HCT116 (cell line): ENCODE measurements around the gene KANSL1. TPM values are rescaled to one million over a fixed set of nuclear protein-coding genes. Genes with fewer than 3 reads are reported as not detected.

ENCODE experiments used
- ATAC-seq: fragments of 200-7000 bp; cut with Tn5 transposase; 2 replicates; pipeline ENCODE4 v1.9.1; 2020; ENCODE audit warnings: mild to moderate bottlenecking, moderate library complexity
- BruUV-seq: library from RNA; stranded (reverse); fragments of 400-500 nt; replicated peaks from 2 replicates; lab custom pipeline; 2021; lab: Mats Ljungman, UMichigan
- CTCF ChIA-PET: fragments of 300-600 bp; sonication (Branson Sonifier 250); formaldehyde crosslinking; loops from one replicate; lab custom pipeline; 2021; ENCODE audit warnings: antibody characterized with exemption; lab: Charles Lee
- POLR2A ChIA-PET: fragments of 300-600, 350-600 bp; sonication (Branson Sonifier 250); formaldehyde crosslinking; loops from one replicate; lab custom pipeline; 2021; ENCODE audit warnings: antibody characterized with exemption; lab: Charles Lee
- RAD21 ChIA-PET, 2 experiments: fragments of 300-600 bp; sonication (Branson Sonifier 250); formaldehyde crosslinking; loops; one replicate each; lab custom pipeline; 2023; ENCODE audit warnings: low total read pairs in 2 of 2; ENCODE audit not compliant: uncharacterized antibody in 2 of 2, unreplicated experiment in 2 of 2, low non-redundant PET in 1 of 2; lab: Charles Lee
- DNase-seq: peaks from one replicate; pipeline ENCODE4 v3.0.0-alpha.2; 2010; ENCODE audit warnings: low read depth, low spot score
- H2AFZ ChIP-seq: fragments of 200-600 bp; shearing (Covaris generic), sonication (generic); 2 replicates; pipeline ENCODE4 v1.6.1; 2017; ENCODE audit warnings: low read depth, mixed run types, mixed read lengths, antibody characterized with exemption, low read length; ENCODE audit not compliant: poor library complexity, severe bottlenecking
- H3K27ac ChIP-seq: 2 replicates; pipeline ENCODE4 v1.5.1; 2012; ENCODE audit warnings: low read depth, low read length
- H3K27me3 ChIP-seq: fragments of 200-600 bp; sonication (generic); 2 replicates; pipeline ENCODE4 v1.6.1; 2016; ENCODE audit warnings: mixed run types, low read length, mixed read lengths; ENCODE audit not compliant: insufficient read depth
- H3K36me3 ChIP-seq, 2 experiments: fragments of 200-500 bp in 1 of 2; fragments of 200-600 bp in 1 of 2; sonication (Bioruptor generic) in 1 of 2; sonication (generic) in 1 of 2; 2 replicates each; pipeline versions ENCODE4 v1.5.1 to v1.6.1; 2014 to 2016; ENCODE audit warnings: low read length in 2 of 2, inconsistent platforms in 1 of 2, mixed read lengths in 1 of 2, mixed run types in 1 of 2; ENCODE audit not compliant: insufficient read depth in 2 of 2, control insufficient read depth in 1 of 2
- H3K4me1 ChIP-seq, 2 experiments: fragments of 200-600 bp in 1 of 2; sonication (generic) in 1 of 2; 2 replicates each; pipeline versions ENCODE4 v1.5.1 to v1.6.1; 2012 to 2017; ENCODE audit warnings: low read length in 2 of 2, inconsistent platforms in 1 of 2, mild to moderate bottlenecking in 1 of 2, mixed read lengths in 1 of 2, mixed run types in 1 of 2, moderate library complexity in 1 of 2; ENCODE audit not compliant: insufficient read depth in 2 of 2, control insufficient read depth in 1 of 2
- H3K4me2 ChIP-seq: fragments of 200-600 bp; sonication (generic); 2 replicates; pipeline ENCODE4 v1.6.1; 2017; ENCODE audit warnings: mixed run types, low read length, mixed read lengths
- H3K4me3 ChIP-seq, 2 experiments: fragments of 200-600 bp in 1 of 2; sonication (generic) in 1 of 2; replicated peaks in 1 of 2; 2 replicates each; pipeline ENCODE4 v1.5.1; 2011 to 2016; ENCODE audit warnings: low read length in 2 of 2, control low read depth in 1 of 2, low read depth in 1 of 2, mild to moderate bottlenecking in 1 of 2, mixed read lengths in 1 of 2, mixed run types in 1 of 2
- H3K79me2 ChIP-seq: fragments of 200-600 bp; sonication (generic); 2 replicates; pipeline ENCODE4 v1.6.1; 2017; ENCODE audit warnings: mild to moderate bottlenecking, mixed run types, low read length, moderate library complexity, mixed read lengths; ENCODE audit not compliant: insufficient read depth
- H3K9ac ChIP-seq: fragments of 200-600 bp; sonication (generic); 2 replicates; pipeline ENCODE4 v1.6.1; 2016; ENCODE audit warnings: low read length, mixed read lengths
- H3K9me2 ChIP-seq: fragments of 200-600 bp; sonication (generic), shearing (Covaris generic); 2 replicates; pipeline ENCODE4 v1.6.1; 2017; ENCODE audit warnings: mixed run types, mild to moderate bottlenecking, moderate library complexity; ENCODE audit not compliant: insufficient read depth
- H3K9me3 ChIP-seq, 2 experiments: fragments of 200-500 bp in 1 of 2; fragments of 200-600 bp in 1 of 2; sonication (Bioruptor generic) in 1 of 2; sonication (generic) in 1 of 2; 2 replicates each; pipeline ENCODE4 v1.6.1; 2014 to 2017; ENCODE audit warnings: low read length in 2 of 2, mixed read lengths in 2 of 2, inconsistent platforms in 1 of 2, low read depth in 1 of 2, mild to moderate bottlenecking in 1 of 2, mixed run types in 1 of 2, moderate library complexity in 1 of 2; ENCODE audit not compliant: control insufficient read depth in 1 of 2, insufficient read depth in 1 of 2
- H4K20me1 ChIP-seq: fragments of 200-600 bp; sonication (generic), shearing (Covaris generic); 2 replicates; pipeline ENCODE4 v1.6.1; 2017; ENCODE audit warnings: mixed run types, mild to moderate bottlenecking, moderate library complexity; ENCODE audit not compliant: insufficient read depth
- ATF3 ChIP-seq: IDR thresholded peaks from 2 replicates; pipeline ENCODE4 v1.6.1; 2012
- CBX3 ChIP-seq: IDR thresholded peaks from 2 replicates; pipeline ENCODE4 v1.6.1; 2012; ENCODE audit warnings: low read depth
- CEBPB ChIP-seq: IDR thresholded peaks from 2 replicates; pipeline ENCODE4 v1.6.1; 2012; ENCODE audit warnings: low read depth
- CTCF ChIP-seq, 3 experiments: fragments of 200-600 bp in 1 of 3; sonication (generic) in 1 of 3; IDR thresholded peaks in 2 of 3; conservative IDR thresholded peaks in 1 of 3; 2 replicates each; pipeline ENCODE4 v1.5.1; 2012 to 2017; ENCODE audit warnings: low read depth in 2 of 3, low read length in 2 of 3, antibody characterized with exemption in 1 of 3, borderline replicate concordance in 1 of 3, control low read depth in 1 of 3, mild to moderate bottlenecking in 1 of 3, mixed read lengths in 1 of 3, mixed run types in 1 of 3, moderate library complexity in 1 of 3; ENCODE audit not compliant: insufficient read depth in 1 of 3
- EGR1 ChIP-seq: IDR thresholded peaks from 2 replicates; pipeline ENCODE4 v1.6.1; 2012; ENCODE audit warnings: low read depth
- ELF1 ChIP-seq: IDR thresholded peaks from 2 replicates; pipeline ENCODE4 v1.6.1; 2012; ENCODE audit warnings: low read depth, borderline replicate concordance
- EZH2 ChIP-seq: fragments of 200-600 bp; sonication (generic); IDR thresholded peaks from 2 replicates; pipeline ENCODE4 v1.6.1; 2017; ENCODE audit warnings: antibody characterized with exemption, mixed run types
- EZH2phosphoT487 ChIP-seq: fragments of 200-600 bp; IDR thresholded peaks from 2 replicates; pipeline ENCODE4 v1.6.1; 2018; ENCODE audit warnings: antibody characterized with exemption, borderline replicate concordance
- FOSL1 ChIP-seq: IDR thresholded peaks from 2 replicates; pipeline ENCODE4 v1.6.1; 2012; ENCODE audit warnings: low read depth
- JUND ChIP-seq: IDR thresholded peaks from 2 replicates; pipeline ENCODE4 v1.6.1; 2012
- MAX ChIP-seq: IDR thresholded peaks from 2 replicates; pipeline ENCODE4 v1.6.1; 2012
- POLR2AphosphoS5 ChIP-seq: IDR thresholded peaks from 2 replicates; pipeline ENCODE4 v1.6.1; 2011; ENCODE audit warnings: mild to moderate bottlenecking, low read depth, low read length, moderate library complexity
- SP1 ChIP-seq: IDR thresholded peaks from 2 replicates; pipeline ENCODE4 v1.6.1; 2012; ENCODE audit warnings: low read depth
- SRF ChIP-seq: IDR thresholded peaks from 2 replicates; pipeline ENCODE4 v1.6.1; 2012; ENCODE audit warnings: low read depth
- YY1 ChIP-seq: IDR thresholded peaks from 2 replicates; pipeline ENCODE4 v1.6.1; 2011; ENCODE audit warnings: low read length, low read depth, moderate library complexity, mild to moderate bottlenecking; ENCODE audit not compliant: insufficient replicate concordance; ENCODE audit errors: extremely low read depth
- ZNF274 ChIP-seq: fragments of 200-500 bp; sonication (Bioruptor generic); IDR thresholded peaks from 2 replicates; pipeline ENCODE4 v1.6.1; 2014; ENCODE audit warnings: mild to moderate bottlenecking, low read depth, low read length, inconsistent platforms
- intact Hi-C: fragments of 100-400 bp; cut with micrococcal nuclease; formaldehyde crosslinking; loops from 2 replicates; pipeline ENCODE4 v1.10.0; 2022
- total RNA-seq: library from RNA; stranded (reverse); gene quantifications from one replicate; pipeline ENCODE4 v1.2.1, GENCODE V29; 2021; ENCODE audit not compliant: unreplicated experiment

Gene KANSL1
- total RNA-seq, 1 experiment from 2014 or later: 77.5 TPM

GRCh38 chr17:45997624-45998023, 195.6 kb downstream of the KANSL1 start:
- no TSS peak for BruUV-seq
- 0 out of 4 replicates have a peak, but pooled peaks cover 0 to under 1% of the 10 kb centered on the region in 2 experiments for H3K4me1 ChIP-seq
- no peak overlapping the region for H3K27ac ChIP-seq
- POLR2A ChIA-PET: no interaction called here
- H2AFZ ChIP-seq: no peak overlapping the region
- RAD21 ChIA-PET: no interaction called here
- H3K9ac ChIP-seq: no peak overlapping the region
- no peak overlapping the region for H3K4me3 ChIP-seq
- no peaks in the 10 kb centered on the region for H3K27me3 ChIP-seq
- no peaks in the 10 kb centered on the region for H4K20me1 ChIP-seq
- CTCF ChIA-PET: no interaction called here
- ATAC-seq: no peak
- no peaks in the 10 kb centered on the region for H3K9me2 ChIP-seq
- no peaks in the 10 kb centered on the region for H3K36me3 ChIP-seq
- TF ChIP-seq YY1: no peak
- no peak for TF ChIP-seq FOSL1
- TF ChIP-seq CEBPB: no peak
- no peak for TF ChIP-seq CTCF (IDR thresholded peaks at IDR 0.05 in 2 of 3, conservative IDR thresholded peaks at IDR 0.05 in 1 of 3; ENCODE audit: borderline replicate concordance in 1 of 3, insufficient read depth in 1 of 3, low read depth in 2 of 3, low read length in 2 of 3)
- no peak for TF ChIP-seq EZH2
- TF ChIP-seq ATF3: no peak
- no peak for TF ChIP-seq CBX3
- no peak for TF ChIP-seq EZH2phosphoT487
- no peak for TF ChIP-seq POLR2AphosphoS5
- TF ChIP-seq SP1: no peak
- no peak for TF ChIP-seq JUND
- TF ChIP-seq MAX: no peak
- TF ChIP-seq SRF: no peak
- TF ChIP-seq ELF1: no peak
- no peak for TF ChIP-seq EGR1
- TF ChIP-seq ZNF274: no peak
- no peak overlapping the region for H3K4me2 ChIP-seq
- DNase-seq: no peak
- intact Hi-C loops: no loop called here
- H3K79me2 ChIP-seq: no peaks in the 10 kb centered on the region
- H3K9me3 ChIP-seq: no peaks in the 10 kb centered on the region
